ENCODE data around the gene BMAL1. TPM values are rescaled to one million over a fixed set of nuclear protein-coding genes. Genes with fewer than 3 reads are reported as not detected.
A peak's percentile ranks its signal among the peaks of the same experiment; 100 is the strongest.
"Not testable (repeated sequence)": the region's sequence is repeated elsewhere in the genome, so short reads cannot be mapped to it uniquely, and the experiment has no call there.

The BMAL1 gene
- total RNA-seq, 5 donors from 2014 or later (not counting 1 experiment from before 2014, with no cell fraction given): 67.9 to 99.2 (median 72.1) TPM

DNA sequence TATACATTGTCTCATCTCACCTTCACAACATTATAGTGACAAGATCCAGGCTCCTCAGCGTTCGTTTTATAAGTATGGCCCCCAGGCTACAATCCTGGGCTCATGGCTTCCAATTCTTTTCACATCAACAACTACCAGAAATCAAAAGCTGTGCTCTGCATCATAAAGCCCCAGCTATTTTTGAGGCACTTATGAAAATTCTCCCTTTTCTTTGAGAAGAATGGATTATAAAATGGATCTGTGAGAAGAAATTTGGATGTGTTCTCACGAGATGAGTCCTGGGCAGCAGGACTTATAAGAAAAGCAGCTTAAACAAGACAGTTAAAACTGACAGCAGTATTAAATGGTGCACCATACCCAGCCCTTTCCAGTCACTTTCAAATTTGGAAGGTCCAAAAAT lies 105.2 kb downstream of the BMAL1 start:
- DNase-seq: no peak
- Mint-ChIP-seq H3K4me1 (peaks cover 0 to 3% (median 0%) of the 10 kb centered on the region in 3 donors), H3K4me3 (no peak overlapping the region), H3K27me3 (no peaks in the 10 kb centered on the region), H3K27ac (peak overlapping the region in 1 of 2 donors; percentile 7), H3K36me3 (peaks cover 52% of the 10 kb centered on the region), H3K9me3 (no peaks in the 10 kb centered on the region)
- Histone ChIP-seq H3K27ac (ENCODE audit: low read length) (no peak overlapping the region), H3K27me3 (replicated peaks in 1 of 2; ENCODE audit: control insufficient read depth in 2 of 2, extremely low read depth in 1 of 2, insufficient read depth in 2 of 2, low read length in 1 of 2) (no peaks in the 10 kb centered on the region), H3K36me3 (ENCODE audit: control insufficient read depth in 2 of 2, extremely low read depth in 1 of 2, insufficient read depth in 1 of 2, low read length in 1 of 2) (peaks cover 3 to 79% of the 10 kb centered on the region in 2 donors), H3K9me3 (no peaks in the 10 kb centered on the region), H3K4me3 (ENCODE audit: control insufficient read depth in 1 of 2, extremely low read depth in 1 of 2, low read length in 1 of 2) (no peak overlapping the region), H3K4me1 (ENCODE audit: control insufficient read depth in 1 of 2, extremely low read depth in 1 of 2, insufficient read depth in 2 of 2, low read length in 2 of 2) (no peaks in the 10 kb centered on the region)
- POLR2A ChIA-PET: interaction anchor here in 1 of 2 donors (0.6 kb wide), 1 partner anchor 33 kb away, joined by 5 read pairs; no protein-coding TSS in a partner anchor
- WGBS (ENCODE audit: insufficient coverage): 100% methylated on average over 2 of the region's 3 CpGs
- ATAC-seq (replicated peaks in 1 of 4): no peak
- CTCF ChIA-PET: interaction anchor here (0.6 to 1.2 kb wide), 3 partner anchors 48 to 367 kb away, joined by 3 to 4 read pairs (median 3); no protein-coding TSS in a partner anchor

DNA sequence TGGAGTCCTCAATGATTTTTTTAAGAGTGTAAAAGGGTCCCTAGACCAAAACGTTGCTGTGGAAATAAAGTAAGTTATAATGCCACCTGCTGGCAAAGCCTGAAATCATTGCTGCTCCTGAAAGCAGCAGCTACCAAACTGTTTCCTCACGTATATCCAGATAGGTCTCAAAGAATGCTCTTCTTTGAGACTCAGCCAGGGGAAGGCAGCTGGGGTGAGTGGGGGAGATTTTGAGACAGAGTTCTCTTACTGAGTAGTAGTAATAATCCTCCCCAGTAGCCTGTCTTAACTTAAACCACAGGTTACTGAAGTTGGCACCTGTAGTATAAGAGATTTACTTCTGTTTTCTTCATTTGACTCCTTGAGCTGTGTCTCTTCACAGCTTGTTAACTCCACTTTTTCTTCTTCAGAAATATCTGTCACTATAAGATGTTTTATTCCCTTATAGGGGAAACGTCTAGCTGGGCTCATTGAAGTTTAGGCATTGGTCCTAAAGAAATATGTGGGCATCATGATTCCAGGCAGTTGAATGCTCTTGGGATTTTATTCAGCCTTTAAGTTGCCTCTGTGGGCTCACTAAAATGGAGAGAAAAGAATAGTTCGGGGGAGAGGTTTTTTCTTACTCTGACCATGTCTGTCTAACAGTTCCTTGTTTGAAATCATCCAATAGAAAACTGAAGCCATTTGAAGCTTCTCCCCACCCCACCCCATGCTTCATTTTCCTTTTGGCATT lies 107.5 kb downstream of the BMAL1 start:
- H3K27ac ChIP-seq (ENCODE audit: low read length): no peak overlapping the region
- H3K4me3 Mint-ChIP-seq: no peak overlapping the region
- H3K9me3 Mint-ChIP-seq: no peaks in the 10 kb centered on the region
- H3K36me3 ChIP-seq (ENCODE audit: control insufficient read depth in 2 of 2, extremely low read depth in 1 of 2, insufficient read depth in 1 of 2, low read length in 1 of 2): peaks cover 9 to 68% of the 10 kb centered on the region in 2 donors
- peak in 18 of 35 experiments; percentile 3 to 50 (median 12) for DNase-seq
- ChIA-PET POLR2A (no interaction called here), CTCF (interaction anchor here in 1 of 2 donors (0.8 to 1.5 kb wide), 3 partner anchors 135 to 1801 kb away, joined by 3 to 4 read pairs (median 3); no protein-coding TSS in a partner anchor)
- ATAC-seq (replicated peaks in 1 of 4): peak in 1 of 4 experiments; percentile 16
- no CpG with 5 or more reads among the region's 4 CpGs for WGBS (ENCODE audit: insufficient coverage)
- H3K4me1 Mint-ChIP-seq: peaks cover 0 to 5% (median 2%) of the 10 kb centered on the region in 3 donors
- H3K36me3 Mint-ChIP-seq: peaks cover 49% of the 10 kb centered on the region
- H3K4me3 ChIP-seq (ENCODE audit: control insufficient read depth in 1 of 2, extremely low read depth in 1 of 2, low read length in 1 of 2): no peak overlapping the region
- H3K4me1 ChIP-seq (ENCODE audit: control insufficient read depth in 1 of 2, extremely low read depth in 1 of 2, insufficient read depth in 2 of 2, low read length in 2 of 2): no peaks in the 10 kb centered on the region
- H3K9me3 ChIP-seq: no peaks in the 10 kb centered on the region
- peak overlapping the region; percentile 0 to 17 for H3K27ac Mint-ChIP-seq
- H3K27me3 ChIP-seq (replicated peaks in 1 of 2; ENCODE audit: control insufficient read depth in 2 of 2, extremely low read depth in 1 of 2, insufficient read depth in 2 of 2, low read length in 1 of 2): no peaks in the 10 kb centered on the region
- no peaks in the 10 kb centered on the region for H3K27me3 Mint-ChIP-seq

DNA sequence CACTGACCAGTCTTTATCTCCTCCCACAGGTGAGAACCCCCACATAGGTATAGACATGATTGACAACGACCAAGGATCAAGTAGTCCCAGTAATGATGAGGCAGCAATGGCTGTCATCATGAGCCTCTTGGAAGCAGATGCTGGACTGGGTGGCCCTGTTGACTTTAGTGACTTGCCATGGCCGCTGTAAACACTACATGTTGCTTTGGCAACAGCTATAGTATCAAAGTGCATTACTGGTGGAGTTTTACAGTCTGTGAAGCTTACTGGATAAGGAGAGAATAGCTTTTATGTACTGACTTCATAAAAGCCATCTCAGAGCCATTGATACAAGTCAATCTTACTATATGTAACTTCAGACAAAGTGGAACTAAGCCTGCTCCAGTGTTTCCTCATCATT lies 109.0 kb downstream of the BMAL1 start:
- H3K36me3 Mint-ChIP-seq: peaks cover 44% of the 10 kb centered on the region
- H3K27me3 Mint-ChIP-seq: no peaks in the 10 kb centered on the region
- H3K4me3 Mint-ChIP-seq: no peak overlapping the region
- DNase-seq: no peak
- peak overlapping the region in 1 of 2 donors; percentile 2 for H3K27ac Mint-ChIP-seq
- Histone ChIP-seq H3K27ac (ENCODE audit: low read length) (no peak overlapping the region), H3K4me1 (ENCODE audit: control insufficient read depth in 1 of 2, extremely low read depth in 1 of 2, insufficient read depth in 2 of 2, low read length in 2 of 2) (no peaks in the 10 kb centered on the region), H3K9me3 (no peaks in the 10 kb centered on the region), H3K27me3 (replicated peaks in 1 of 2; ENCODE audit: control insufficient read depth in 2 of 2, extremely low read depth in 1 of 2, insufficient read depth in 2 of 2, low read length in 1 of 2) (no peaks in the 10 kb centered on the region), H3K4me3 (ENCODE audit: control insufficient read depth in 1 of 2, extremely low read depth in 1 of 2, low read length in 1 of 2) (no peak overlapping the region), H3K36me3 (ENCODE audit: control insufficient read depth in 2 of 2, extremely low read depth in 1 of 2, insufficient read depth in 1 of 2, low read length in 1 of 2) (peaks cover 9 to 58% of the 10 kb centered on the region in 2 donors)
- H3K4me1 Mint-ChIP-seq: peaks cover 0 to 5% (median 2%) of the 10 kb centered on the region in 3 donors
- ChIA-PET CTCF (interaction anchor here in 1 of 2 donors (0.9 to 1.5 kb wide), 2 partner anchors 19 to 202 kb away, joined by 3 read pairs; no protein-coding TSS in a partner anchor), POLR2A (no interaction called here)
- H3K9me3 Mint-ChIP-seq: no peaks in the 10 kb centered on the region
- ATAC-seq (replicated peaks in 1 of 4): no peak
- no CpG with 5 or more reads among the region's 2 CpGs for WGBS (ENCODE audit: insufficient coverage)

DNA sequence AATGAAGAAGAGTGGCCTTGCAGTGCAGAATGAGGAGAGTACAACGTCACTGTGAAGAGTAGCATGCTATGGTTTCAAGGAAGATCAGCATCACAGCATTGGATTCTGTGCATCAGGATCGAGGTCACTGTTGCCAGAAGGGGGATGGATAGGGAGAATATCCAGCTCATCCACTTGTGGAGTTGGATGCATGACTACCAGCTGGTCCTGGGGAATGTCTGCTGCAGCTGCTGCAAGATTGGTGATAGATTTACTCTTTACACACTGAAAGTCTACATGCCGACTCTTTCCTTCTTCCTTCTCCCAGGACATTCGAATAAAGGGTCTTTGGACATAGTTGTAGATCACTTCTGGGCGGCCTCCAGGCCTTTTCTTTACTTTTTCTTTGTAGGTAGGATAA lies 111.2 kb downstream of the BMAL1 start:
- Histone ChIP-seq H3K9me3 (no peaks in the 10 kb centered on the region), H3K4me1 (ENCODE audit: control insufficient read depth in 1 of 2, extremely low read depth in 1 of 2, insufficient read depth in 2 of 2, low read length in 2 of 2) (no peaks in the 10 kb centered on the region), H3K4me3 (ENCODE audit: control insufficient read depth in 1 of 2, extremely low read depth in 1 of 2, low read length in 1 of 2) (no peak overlapping the region), H3K27me3 (replicated peaks in 1 of 2; ENCODE audit: control insufficient read depth in 2 of 2, extremely low read depth in 1 of 2, insufficient read depth in 2 of 2, low read length in 1 of 2) (no peaks in the 10 kb centered on the region), H3K36me3 (ENCODE audit: control insufficient read depth in 2 of 2, extremely low read depth in 1 of 2, insufficient read depth in 1 of 2, low read length in 1 of 2) (peaks cover 9 to 40% of the 10 kb centered on the region in 2 donors), H3K27ac (ENCODE audit: low read length) (no peak overlapping the region)
- POLR2A ChIA-PET: no interaction called here
- no peaks in the 10 kb centered on the region for H3K27me3 Mint-ChIP-seq
- no peak for DNase-seq
- H3K27ac Mint-ChIP-seq: peak overlapping the region in 1 of 2 donors; percentile 6
- peaks cover 39% of the 10 kb centered on the region for H3K36me3 Mint-ChIP-seq
- 93% methylated on average over 2 of the region's 5 CpGs for WGBS (ENCODE audit: insufficient coverage)
- H3K9me3 Mint-ChIP-seq: no peaks in the 10 kb centered on the region
- ATAC-seq (replicated peaks in 1 of 4): no peak
- H3K4me3 Mint-ChIP-seq: no peak overlapping the region
- CTCF ChIA-PET: no interaction called here
- H3K4me1 Mint-ChIP-seq: peaks cover 0 to 5% (median 2%) of the 10 kb centered on the region in 3 donors

DNA sequence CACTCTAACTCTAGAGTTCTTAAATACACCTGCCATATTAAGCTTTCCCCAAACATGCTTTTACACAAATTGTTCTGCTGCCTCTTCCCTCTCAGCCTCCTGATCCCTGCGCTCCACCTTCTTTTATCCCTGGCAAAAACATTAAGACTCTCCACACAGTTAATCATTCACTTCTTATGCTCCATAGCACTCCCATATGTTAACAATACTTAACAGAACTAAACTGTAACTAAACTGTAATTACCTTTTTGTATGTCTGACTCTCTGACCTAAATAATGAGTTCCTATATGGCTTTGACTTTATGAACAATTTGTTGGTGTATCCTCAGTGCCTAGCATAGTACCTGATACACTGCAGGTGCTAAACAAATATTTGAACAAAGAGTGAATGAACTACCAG lies 113.6 kb downstream of the BMAL1 start:
- Mint-ChIP-seq H3K9me3 (no peaks in the 10 kb centered on the region), H3K27me3 (no peaks in the 10 kb centered on the region), H3K4me1 (peaks cover 0 to 2% (median 2%) of the 10 kb centered on the region in 3 donors), H3K4me3 (no peak overlapping the region), H3K36me3 (peaks cover 40% of the 10 kb centered on the region), H3K27ac (peak overlapping the region in 1 of 2 donors; percentile 51)
- Histone ChIP-seq H3K36me3 (ENCODE audit: control insufficient read depth in 2 of 2, extremely low read depth in 1 of 2, insufficient read depth in 1 of 2, low read length in 1 of 2) (peaks cover 9 to 29% of the 10 kb centered on the region in 2 donors), H3K27me3 (replicated peaks in 1 of 2; ENCODE audit: control insufficient read depth in 2 of 2, extremely low read depth in 1 of 2, insufficient read depth in 2 of 2, low read length in 1 of 2) (no peaks in the 10 kb centered on the region), H3K4me3 (ENCODE audit: control insufficient read depth in 1 of 2, extremely low read depth in 1 of 2, low read length in 1 of 2) (no peak overlapping the region), H3K9me3 (no peaks in the 10 kb centered on the region), H3K4me1 (ENCODE audit: control insufficient read depth in 1 of 2, extremely low read depth in 1 of 2, insufficient read depth in 2 of 2, low read length in 2 of 2) (no peaks in the 10 kb centered on the region), H3K27ac (ENCODE audit: low read length) (no peak overlapping the region)
- ChIA-PET POLR2A (no interaction called here), CTCF (interaction anchor here in 1 of 2 donors (0.8 kb wide), 1 partner anchor 135 kb away, joined by 5 read pairs; no protein-coding TSS in a partner anchor)
- DNase-seq (no peak), ATAC-seq (replicated peaks in 1 of 4) (no peak)
- 88% methylated on average over 1 of the region's 1 CpG for WGBS (ENCODE audit: insufficient coverage)

DNA sequence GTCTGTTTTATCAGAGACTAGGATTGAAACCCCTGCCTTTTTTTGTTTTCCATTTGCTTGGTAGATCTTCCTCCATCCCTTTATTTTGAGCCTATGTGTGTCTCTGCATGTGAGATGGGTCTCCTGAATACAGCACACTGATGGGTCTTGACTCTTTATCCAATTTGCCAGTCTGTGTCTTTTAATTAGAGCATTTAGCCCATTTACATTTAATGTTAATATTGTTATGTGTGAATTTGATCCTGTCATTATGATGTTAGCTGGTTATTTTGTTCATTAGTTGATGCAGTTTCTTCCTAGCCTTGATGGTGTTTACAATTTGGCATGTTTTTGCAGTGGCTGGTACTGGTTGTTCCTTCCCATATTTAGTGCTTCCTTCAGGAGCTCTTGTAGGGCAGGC lies 120.7 kb downstream of the BMAL1 start:
- H3K27me3 ChIP-seq (replicated peaks in 1 of 2; ENCODE audit: control insufficient read depth in 2 of 2, extremely low read depth in 1 of 2, insufficient read depth in 2 of 2, low read length in 1 of 2); H3K27me3 Mint-ChIP-seq; H3K27ac ChIP-seq (ENCODE audit: low read length); H3K9me3 Mint-ChIP-seq; DNase-seq; H3K27ac Mint-ChIP-seq; CTCF ChIA-PET; H3K4me3 Mint-ChIP-seq; H3K4me1 Mint-ChIP-seq; POLR2A ChIA-PET; ATAC-seq (replicated peaks in 1 of 4); H3K4me1 ChIP-seq (ENCODE audit: control insufficient read depth in 1 of 2, extremely low read depth in 1 of 2, insufficient read depth in 2 of 2, low read length in 2 of 2); H3K4me3 ChIP-seq (ENCODE audit: control insufficient read depth in 1 of 2, extremely low read depth in 1 of 2, low read length in 1 of 2); H3K9me3 ChIP-seq: not testable (repeated sequence)
- peaks cover 36% of the 10 kb centered on the region for H3K36me3 Mint-ChIP-seq
- H3K36me3 ChIP-seq (ENCODE audit: control insufficient read depth in 2 of 2, extremely low read depth in 1 of 2, insufficient read depth in 1 of 2, low read length in 1 of 2): peaks cover 0 to 17% of the 10 kb centered on the region in 2 donors
